Nephron (organoid): ENCODE results near the gene SCN3B.
A peak's percentile ranks its signal among the peaks of the same experiment; 100 is the strongest.

Source experiments
- H3K27ac Mint-ChIP-seq, 3 experiments: 2 replicates each; pipeline ENCODE4 v1.8.0; 2020; ENCODE audit warnings: mixed read lengths in 3 of 3, mild to moderate bottlenecking in 2 of 3, moderate library complexity in 1 of 3
- H3K27me3 Mint-ChIP-seq: 2 replicates; pipeline ENCODE4 v1.8.0; 2021; ENCODE audit warnings: low read depth, mild to moderate bottlenecking, moderate library complexity, mixed read lengths
- H3K36me3 Mint-ChIP-seq: 2 replicates; pipeline ENCODE4 v1.8.0; 2020; ENCODE audit warnings: low read depth, mixed read lengths
- H3K4me1 Mint-ChIP-seq: 2 replicates; pipeline ENCODE4 v1.8.0; 2020; ENCODE audit warnings: mixed read lengths
- H3K4me3 Mint-ChIP-seq, 3 experiments: 2 replicates each; pipeline ENCODE4 v1.8.0; 2020; ENCODE audit warnings: mild to moderate bottlenecking in 3 of 3, mixed read lengths in 3 of 3, moderate library complexity in 2 of 3
- H3K9me3 Mint-ChIP-seq: 2 replicates; pipeline ENCODE4 v1.8.0; 2020; ENCODE audit warnings: mixed read lengths
- TF ChIP-seq, protein P1 (sequence below), 3 experiments: fragments of 200-600 bp; sonication (generic); IDR thresholded peaks; one replicate each; pipeline ENCODE4 v1.5.0; 2021; ENCODE audit warnings: antibody characterized with exemption in 3 of 3; ENCODE audit not compliant: unreplicated experiment in 3 of 3

SCN3B gene

DNA sequence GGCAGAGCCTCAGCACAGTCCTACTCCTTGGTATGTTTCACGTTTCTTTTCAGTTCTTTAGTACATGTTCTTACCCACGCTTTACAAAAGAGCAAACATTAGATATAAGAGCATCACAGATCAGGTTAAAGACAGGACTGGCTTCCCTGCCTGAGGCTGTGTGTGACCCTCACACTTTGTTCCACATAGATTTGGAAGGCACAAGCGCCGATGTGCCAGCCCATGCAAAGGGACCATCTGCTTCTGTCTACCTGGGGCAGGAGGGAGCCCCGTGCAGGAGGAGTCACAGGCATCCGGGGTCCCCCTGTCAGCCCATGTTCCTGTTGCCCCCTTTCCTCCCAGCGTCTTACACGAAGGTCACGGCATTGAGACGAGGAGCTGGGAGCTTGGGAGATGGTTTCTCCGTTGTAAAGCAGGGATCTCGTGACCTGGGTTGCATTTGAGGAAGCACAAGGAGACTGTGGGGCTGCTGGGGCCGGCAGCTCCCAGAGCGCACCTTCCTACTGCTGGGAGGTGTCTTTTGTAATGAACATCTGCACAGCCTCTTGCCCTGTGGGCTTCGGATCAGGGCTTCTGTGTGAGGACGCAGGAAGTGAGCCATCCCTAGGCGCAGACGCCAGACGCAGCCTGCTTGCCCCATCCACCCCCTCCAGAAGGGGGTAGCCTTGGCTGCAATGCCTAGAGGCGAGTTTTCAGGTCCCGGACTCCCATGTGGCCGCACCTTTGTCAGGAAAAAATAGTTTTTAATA lies 72.6 kb downstream of the SCN3B start:
- H3K4me1 Mint-ChIP-seq = peaks cover 51% of the 10 kb centered on the region
- H3K4me3 Mint-ChIP-seq = no peak overlapping the region
- no peaks in the 10 kb centered on the region for H3K9me3 Mint-ChIP-seq
- TF ChIP-seq, protein P1, sequence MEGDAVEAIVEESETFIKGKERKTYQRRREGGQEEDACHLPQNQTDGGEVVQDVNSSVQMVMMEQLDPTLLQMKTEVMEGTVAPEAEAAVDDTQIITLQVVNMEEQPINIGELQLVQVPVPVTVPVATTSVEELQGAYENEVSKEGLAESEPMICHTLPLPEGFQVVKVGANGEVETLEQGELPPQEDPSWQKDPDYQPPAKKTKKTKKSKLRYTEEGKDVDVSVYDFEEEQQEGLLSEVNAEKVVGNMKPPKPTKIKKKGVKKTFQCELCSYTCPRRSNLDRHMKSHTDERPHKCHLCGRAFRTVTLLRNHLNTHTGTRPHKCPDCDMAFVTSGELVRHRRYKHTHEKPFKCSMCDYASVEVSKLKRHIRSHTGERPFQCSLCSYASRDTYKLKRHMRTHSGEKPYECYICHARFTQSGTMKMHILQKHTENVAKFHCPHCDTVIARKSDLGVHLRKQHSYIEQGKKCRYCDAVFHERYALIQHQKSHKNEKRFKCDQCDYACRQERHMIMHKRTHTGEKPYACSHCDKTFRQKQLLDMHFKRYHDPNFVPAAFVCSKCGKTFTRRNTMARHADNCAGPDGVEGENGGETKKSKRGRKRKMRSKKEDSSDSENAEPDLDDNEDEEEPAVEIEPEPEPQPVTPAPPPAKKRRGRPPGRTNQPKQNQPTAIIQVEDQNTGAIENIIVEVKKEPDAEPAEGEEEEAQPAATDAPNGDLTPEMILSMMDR (IDR thresholded peaks at IDR 0.05; ENCODE audit: unreplicated experiment in 3 of 3) = no peak
- no peak overlapping the region for H3K27ac Mint-ChIP-seq
- no peaks in the 10 kb centered on the region for H3K36me3 Mint-ChIP-seq
- peaks cover 15% of the 10 kb centered on the region for H3K27me3 Mint-ChIP-seq

DNA sequence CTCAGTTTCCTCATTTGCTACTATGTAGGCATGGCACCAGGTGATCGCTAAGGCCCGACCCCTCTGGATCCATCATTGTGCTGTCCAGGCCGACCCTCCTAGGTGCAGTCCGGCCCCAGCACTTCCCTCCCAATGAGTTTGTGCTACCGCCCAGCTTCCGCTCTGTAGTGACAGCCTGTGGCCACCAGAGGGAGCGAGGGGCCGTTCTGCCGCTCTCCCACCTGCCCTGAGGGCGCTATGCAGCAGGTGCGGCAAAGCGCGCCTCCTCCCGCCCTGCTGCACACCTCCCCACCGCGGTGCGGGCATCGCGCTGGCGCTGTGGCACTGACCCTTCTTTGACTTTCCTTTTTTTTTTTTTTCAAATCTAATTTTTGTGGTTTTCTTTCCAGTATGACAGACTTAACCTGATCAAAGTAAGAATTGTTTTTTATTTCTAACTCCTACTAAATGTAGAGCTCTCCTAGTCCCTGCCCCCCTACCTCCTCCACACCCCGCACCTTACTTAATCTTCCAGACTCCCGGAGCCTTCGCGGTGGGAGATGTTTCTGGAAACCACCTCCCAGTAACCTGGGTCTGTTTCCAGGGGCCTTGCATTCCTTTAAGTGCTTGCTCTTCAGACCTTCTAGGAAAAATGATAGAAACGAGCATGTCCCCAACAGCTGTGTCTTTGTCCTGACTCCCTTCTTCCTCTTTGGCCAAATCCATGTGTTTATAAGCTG lies 73.7 kb downstream of the SCN3B start:
- TF ChIP-seq, protein P1 (IDR thresholded peaks at IDR 0.05; ENCODE audit: unreplicated experiment in 3 of 3) = peak; percentile 92 to 96 (median 95)

DNA sequence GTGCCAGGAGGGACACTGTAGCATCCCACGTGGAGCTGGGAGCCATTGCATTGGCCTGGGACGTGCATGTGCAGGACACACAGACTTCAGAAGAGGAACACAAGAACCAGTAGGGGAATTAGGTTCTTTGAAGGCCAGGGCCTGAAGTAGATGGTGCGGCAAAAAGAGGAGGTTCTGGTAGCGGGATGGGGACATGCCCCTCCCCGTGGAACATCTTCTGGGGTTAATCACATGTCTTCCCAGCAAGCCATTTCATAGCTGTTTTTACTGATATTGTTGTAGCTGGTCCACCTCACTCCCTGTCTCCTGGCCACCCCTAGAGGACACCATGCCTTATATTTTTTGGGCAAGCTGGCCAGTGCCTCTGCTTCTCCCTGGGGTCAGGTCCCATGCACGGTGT lies 74.3 kb downstream of the SCN3B start:
- Mint-ChIP-seq H3K4me3 (no peak overlapping the region), H3K4me1 (peaks cover 40% of the 10 kb centered on the region), H3K9me3 (no peaks in the 10 kb centered on the region), H3K27ac (no peak overlapping the region), H3K36me3 (no peaks in the 10 kb centered on the region), H3K27me3 (peaks cover 19% of the 10 kb centered on the region)
- TF ChIP-seq, protein P1 (IDR thresholded peaks at IDR 0.05; ENCODE audit: unreplicated experiment in 3 of 3) = no peak

More for the DNA sequence above, 73.7 kb downstream of the SCN3B start:
- Mint-ChIP-seq H3K4me1 (peaks cover 45% of the 10 kb centered on the region), H3K9me3 (no peaks in the 10 kb centered on the region), H3K4me3 (no peak overlapping the region), H3K27me3 (peaks cover 19% of the 10 kb centered on the region), H3K36me3 (no peaks in the 10 kb centered on the region), H3K27ac (no peak overlapping the region)

DNA sequence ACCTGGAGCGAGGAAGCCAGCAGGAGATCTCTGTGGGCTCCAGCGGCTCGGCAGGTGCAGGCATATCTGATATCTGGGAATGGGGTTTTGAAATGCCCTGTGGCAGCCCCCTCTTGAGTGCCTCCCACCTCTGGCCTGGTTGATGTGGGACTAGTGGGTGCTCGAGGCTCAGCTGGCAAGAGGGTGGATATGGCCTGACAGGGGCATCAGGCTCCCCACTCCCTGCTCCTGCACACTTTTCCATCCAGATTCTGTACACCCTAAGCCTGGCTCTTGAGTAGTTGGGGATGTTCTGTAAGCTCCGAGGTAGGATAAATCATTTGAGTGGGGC lies 75.0 kb downstream of the SCN3B start:
- Mint-ChIP-seq H3K9me3 (no peaks in the 10 kb centered on the region), H3K27ac (no peak overlapping the region), H3K27me3 (peaks cover 22% of the 10 kb centered on the region), H3K36me3 (no peaks in the 10 kb centered on the region), H3K4me3 (no peak overlapping the region), H3K4me1 (peaks cover 36% of the 10 kb centered on the region)
- TF ChIP-seq, protein P1 (IDR thresholded peaks at IDR 0.05; ENCODE audit: unreplicated experiment in 3 of 3) = no peak
